DMS153 (cell line): Measurements from ENCODE around the gene HOXC6.

ENCODE experiments used
- DNase-seq: peaks from one replicate; lab custom pipeline; 2025; lab: John Stamatoyannopoulos, UW

Gene HOXC6

DNA sequence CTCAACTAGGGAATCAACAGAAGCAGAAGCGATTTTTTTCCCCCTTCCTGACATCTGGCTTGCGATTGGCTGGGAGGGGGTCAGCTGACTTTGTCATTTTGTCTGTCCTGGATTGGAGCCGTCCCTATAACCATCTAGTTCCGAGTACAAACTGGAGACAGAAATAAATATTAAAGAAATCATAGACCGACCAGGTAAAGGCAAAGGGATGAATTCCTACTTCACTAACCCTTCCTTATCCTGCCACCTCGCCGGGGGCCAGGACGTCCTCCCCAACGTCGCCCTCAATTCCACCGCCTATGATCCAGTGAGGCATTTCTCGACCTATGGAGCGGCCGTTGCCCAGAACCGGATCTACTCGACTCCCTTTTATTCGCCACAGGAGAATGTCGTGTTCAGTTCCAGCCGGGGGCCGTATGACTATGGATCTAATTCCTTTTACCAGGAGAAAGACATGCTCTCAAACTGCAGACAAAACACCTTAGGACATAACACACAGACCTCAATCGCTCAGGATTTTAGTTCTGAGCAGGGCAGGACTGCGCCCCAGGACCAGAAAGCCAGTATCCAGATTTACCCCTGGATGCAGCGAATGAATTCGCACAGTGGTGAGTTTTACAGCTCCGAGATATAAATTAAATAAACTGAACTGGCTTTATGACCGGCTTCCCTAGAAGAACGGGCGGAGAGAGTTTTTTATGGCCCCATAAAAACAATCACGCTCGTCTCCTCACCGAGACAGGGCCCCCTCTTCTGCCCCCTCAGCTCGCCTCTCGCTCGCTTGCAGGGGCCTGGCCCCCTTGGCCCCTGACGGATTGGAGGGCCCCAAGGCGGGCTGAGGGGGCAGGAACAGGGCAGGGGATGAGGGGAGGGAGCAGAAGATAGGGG, at the start of gene HOXC6:
HOXC6 (plus strand) TSS at position 127 of the 888 bp plus-strand sequence; CDS start at position 209, 82 bp downstream.
- no peak for DNase-seq

DNA sequence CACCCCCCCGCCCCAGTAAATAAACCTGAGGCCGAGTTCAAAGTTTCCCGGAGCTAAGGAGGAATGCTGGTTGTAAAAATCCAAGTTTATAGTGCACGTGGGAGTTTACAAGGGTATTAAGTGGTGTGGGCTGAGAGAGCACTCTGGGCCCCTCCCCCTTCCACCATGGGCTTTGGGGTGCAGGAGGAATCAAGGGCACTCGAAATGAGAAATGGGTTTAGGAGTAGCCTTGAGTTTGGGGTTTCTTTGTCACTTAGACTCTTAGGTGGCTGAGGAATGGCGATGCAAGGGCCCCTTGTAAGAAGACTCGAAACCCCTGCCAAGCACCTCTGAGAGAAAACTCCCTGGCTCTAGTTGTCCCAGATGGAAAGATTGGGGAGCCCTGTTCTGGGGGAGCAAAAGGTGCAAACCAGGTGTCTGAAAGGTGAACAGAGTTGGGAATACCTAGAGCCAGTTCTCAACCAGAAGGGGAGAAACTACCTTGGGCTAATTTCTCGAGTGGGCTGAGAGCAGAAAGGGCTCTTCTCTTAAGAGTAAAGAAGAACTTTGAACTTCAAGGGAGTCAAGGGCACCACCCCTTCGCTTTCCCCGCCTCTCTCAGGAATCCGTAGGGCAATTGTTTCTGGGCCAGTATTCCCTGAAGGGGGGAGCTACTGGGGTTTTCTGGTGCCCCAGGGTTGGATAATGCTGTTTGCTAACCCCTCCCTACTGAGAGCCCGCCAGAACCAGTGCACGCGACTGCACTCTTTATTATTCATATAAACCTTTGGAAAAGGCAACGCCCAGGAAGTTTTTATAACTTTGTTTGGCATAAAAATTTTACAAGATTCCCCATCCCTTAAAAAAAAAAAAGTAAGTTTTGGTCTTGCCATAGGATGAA, 49.5 kb upstream of the HOXC6 start:
- DNase-seq = no peak

DNA sequence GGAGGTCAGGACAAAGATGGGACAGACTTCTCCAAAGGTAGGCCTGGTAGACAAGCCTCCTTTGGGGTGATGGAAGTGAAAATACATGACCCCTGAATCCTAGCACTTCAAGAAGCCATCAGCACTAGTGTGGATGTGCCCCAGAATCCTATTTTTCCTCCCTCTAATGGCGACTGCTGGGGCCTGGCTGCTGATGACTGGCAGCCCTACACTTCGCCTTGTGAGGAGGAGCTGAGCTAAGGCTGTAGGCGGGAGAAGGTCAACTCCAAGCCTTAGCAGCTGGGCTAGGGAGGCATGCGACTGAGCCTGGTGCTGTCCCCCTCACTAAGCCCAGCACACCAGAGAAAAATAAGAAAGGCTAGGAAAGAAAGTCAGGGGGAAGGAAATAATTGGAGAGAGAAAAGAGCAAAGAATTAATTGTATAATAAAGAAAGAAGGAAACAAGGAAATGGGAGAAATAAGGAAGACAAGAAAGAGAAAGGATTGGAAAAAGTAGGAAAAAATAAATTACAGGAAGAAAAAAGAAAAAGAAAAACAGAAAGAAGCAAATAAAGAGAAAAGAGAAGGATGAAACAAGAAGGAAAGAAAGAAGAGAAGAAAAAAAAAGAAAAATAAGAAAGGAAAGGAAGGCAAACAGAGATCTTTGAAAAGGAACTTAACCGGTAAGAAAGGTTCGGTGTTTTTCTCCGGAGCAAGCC, 48.0 kb upstream of the HOXC6 start:
- no peak for DNase-seq

DNA sequence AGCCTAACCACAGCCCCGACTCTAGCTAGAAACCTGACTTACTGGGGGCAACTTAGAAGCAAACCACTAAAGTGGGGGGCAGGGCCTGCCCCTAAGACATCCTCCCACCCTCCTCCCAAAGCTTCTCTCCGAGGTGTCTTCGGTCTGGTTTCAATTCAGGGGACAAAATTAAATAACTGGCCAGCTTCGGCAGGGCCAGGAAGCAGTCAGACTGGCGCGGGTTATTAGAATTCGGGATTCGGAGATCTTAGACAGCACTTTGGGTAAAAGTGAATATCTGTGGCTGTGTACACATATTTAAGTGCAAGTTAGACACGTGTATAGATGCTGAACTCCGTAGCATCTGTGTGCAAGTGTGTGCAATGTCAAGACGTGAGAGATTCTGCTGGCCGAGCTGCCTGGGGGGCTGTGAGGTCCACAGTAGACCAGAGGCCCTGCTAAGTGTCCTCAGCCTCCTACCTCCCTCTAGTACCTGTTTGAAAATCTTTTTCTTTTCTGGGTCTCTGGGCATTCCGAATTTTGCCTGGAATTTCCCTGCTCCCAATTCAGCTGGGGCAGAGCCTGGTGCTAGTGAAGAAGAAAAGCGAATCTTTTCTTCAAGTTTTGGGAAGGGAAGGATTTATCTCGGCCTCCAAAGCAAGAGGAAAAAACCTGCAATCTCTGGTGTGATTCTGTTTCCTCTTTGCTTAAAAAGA, 47.3 kb upstream of the HOXC6 start:
- DNase-seq = no peak

DNA sequence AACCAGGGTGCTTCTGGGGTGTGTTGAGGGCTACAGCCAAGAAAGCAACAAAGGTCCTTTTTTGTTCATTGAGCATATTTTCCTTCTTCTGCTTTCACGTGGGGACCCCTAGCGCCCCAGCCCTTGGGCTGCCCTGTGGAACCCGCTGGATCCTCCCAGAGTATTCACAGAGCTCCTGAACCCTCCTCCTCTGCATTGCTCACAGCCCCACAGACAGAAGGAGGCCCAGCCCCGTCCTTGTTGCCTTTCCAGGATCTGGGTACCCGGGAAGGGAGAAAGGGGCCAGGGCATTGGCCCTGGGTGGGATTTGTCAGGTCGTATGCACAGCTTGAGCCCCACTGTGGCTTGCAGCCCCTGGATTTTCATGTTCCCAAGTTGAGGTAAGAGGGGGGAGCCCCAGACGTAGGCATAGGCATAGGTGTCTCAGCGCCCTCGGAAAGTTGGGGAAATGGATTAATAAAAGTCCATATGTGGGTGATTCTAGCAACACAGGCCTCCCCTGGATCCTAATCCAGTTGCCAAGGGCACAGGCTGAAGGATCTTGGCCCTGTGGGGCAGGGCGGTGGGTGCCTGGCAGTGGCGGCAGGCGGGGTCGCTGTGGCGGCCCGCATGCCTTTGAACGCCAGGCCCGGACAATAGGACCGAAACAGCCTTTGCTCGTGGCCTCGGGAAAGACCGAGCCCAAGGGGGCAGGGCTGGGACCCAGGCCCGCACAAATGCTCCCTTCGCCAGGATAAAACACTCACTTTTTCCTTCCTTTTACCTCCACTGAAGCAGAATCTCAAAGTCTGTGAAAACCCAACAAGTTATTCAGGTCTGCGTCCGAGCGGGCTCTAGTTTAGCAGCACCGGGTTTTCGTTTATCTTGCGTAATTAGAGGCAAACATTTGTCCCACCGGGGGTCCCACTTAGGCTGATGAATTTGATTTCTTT, 46.3 kb upstream of the HOXC6 start:
- DNase-seq = no peak

DNA sequence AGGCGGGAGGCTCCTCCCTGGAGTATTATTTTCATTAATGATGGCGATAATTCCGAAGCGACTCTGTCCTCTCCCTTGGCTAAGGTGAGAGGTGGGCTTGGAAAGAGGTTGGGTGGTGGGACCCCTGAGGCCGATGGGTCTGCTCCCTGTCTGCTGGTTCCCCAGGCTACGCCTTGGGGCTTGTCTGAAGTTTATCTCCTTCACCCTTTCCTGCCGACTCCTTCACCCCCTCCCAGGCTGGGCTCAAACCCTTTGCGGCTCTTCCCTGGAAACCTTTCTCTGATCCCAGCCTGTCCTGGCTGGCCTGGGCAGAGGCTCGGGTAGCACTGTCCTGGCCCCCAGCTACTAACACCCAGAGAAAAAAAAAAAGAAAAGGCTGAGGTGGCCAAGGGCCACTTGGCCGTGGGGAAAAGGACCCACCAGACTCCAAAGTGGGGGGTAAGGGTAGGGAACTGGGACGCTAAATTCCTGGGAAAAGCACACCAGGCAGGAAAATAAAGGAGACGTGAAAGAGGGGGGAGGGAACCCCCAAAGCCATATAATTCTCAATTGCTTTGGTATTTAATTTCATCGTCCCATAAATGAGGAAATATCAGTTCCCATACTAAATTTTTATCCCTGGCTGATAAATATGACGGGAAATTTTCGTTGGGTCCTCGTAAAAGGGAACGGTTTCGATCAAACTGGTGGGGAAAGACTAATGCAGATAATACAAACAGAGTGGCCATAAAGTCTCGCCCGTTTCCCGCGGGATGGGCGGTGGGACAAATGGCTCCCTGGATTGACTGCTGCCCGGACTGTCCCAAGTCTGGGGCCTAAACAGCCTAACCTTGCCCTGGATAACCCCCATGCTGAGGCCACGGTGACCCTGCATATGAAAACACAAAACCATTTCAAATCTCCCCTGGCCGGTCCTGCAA, 45.3 kb upstream of the HOXC6 start:
- no peak for DNase-seq

DNA sequence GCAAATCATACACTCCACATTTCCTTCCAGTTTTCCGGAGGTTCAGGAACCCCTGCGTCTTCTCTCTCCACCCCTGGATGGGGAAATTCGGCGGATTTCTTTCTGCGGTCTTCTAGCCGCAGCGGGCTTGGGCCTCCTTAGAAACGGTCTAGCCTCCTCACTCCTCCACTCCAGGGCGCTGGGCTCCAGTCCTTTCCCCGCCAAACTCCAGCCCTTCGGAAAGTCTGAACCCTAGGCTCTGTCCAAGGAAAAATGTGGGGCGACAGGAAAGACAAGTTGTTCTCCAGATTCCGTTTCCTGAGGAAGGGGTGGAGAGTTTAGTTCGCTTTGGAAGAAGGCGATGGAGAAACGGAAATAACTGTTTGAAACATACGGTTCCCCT, 44.7 kb upstream of the HOXC6 start:
- no peak for DNase-seq

DNA sequence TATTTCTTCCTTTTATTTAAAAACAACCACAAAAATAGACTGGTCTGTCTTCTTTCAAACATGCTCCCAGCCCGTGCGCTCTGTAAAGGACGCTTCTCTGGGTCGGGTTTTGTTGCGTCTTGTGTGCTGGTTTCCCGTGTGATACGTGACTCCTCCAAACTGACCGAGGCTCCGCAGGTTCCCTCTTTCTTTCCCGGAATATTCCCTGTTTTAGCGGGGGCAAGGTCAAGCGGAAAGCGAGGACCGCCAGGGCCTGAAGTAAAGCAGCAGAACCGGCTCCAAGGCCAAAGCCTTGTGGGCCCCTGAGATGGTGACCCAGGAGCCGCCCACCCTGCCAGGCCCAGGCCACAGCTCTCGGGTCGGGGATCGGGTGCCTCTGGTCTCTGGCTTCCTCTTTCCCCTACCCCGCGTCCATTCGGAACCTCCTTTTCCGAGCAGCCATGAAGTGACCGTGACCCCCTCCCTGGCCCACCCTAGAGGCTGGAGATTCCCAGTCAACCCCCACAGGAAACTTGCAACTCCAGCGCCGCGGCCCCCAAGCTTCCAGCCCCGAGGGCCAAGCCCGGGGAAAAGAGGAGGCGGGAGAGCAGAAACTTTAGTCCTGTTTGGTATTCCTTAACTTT, 44.2 kb upstream of the HOXC6 start:
- DNase-seq = no peak

DNA sequence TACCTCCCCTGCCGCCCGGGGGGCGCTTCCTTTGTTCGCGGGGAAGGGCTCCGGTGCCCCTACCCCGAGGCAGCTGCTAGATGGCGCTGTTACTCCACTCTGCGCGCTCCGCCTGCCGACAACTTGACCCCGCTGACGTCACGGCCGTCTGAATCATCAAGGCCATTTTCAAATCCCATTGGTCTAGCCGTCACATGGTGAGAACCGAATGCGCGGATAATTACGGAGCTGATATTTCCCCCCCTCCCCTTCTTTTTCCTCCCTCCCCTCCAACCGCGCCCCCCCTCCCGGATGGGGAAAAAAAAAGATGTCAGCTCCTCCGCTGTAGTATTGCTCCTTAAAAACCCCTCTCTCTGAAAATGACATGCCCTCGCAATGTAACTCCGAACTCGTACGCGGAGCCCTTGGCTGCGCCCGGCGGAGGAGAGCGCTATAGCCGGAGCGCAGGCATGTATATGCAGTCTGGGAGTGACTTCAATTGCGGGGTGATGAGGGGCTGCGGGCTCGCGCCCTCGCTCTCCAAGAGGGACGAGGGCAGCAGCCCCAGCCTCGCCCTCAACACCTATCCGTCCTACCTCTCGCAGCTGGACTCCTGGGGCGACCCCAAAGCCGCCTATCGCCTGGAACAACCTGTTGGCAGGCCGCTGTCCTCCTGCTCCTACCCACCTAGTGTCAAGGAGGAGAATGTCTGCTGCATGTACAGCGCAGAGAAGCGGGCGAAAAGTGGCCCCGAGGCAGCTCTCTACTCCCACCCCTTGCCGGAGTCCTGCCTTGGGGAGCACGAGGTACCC, 43.1 kb upstream of the HOXC6 start, which contains the start of gene HOXC10:
HOXC10 (plus strand) TSS at position 246 of the 791 bp plus-strand sequence; CDS start at position 360, 114 bp downstream.
- DNase-seq = peak; percentile 37

DNA sequence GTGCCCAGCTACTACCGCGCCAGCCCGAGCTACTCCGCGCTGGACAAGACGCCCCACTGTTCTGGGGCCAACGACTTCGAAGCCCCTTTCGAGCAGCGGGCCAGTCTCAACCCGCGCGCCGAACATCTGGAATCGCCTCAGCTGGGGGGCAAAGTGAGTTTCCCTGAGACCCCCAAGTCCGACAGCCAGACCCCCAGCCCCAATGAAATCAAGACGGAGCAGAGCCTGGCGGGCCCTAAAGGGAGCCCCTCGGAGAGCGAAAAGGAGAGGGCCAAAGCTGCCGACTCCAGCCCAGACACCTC, 42.6 kb upstream of the HOXC6 start:
- no peak for DNase-seq

DNA sequence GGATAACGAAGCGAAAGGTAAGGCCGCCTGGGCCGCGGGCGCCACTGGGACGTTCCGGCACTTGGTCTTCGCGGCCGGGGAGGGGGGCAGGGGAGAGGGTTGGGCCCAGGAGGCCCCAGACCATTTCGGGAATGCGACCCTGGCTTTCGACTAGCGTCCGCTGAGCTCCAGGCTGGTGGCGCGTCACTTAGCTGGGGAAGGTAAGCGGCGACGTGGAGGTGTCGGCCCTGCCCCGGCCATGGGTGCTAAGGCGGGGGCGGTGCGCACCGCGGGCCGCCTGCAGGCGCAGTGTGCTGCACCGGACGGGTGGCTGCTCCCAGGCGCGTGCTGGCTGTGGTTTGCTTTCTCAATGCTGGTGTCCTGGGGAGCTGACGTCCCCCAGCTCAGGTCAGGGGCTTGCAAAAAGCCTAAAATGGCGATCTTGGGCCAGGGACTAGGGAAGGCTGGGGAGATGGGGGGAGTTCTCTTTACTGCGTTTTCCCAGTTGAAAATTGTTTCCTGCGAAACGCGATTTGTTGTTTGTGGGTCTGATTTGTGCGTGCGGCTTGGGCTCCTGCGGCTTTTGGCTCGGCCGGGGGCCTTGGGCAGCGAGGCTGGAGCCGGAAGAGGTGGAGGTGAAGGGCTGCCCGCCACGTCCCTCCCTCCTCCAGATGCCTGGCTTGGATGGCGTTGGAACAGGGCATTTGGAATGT, 42.1 kb upstream of the HOXC6 start:
- no peak for DNase-seq

DNA sequence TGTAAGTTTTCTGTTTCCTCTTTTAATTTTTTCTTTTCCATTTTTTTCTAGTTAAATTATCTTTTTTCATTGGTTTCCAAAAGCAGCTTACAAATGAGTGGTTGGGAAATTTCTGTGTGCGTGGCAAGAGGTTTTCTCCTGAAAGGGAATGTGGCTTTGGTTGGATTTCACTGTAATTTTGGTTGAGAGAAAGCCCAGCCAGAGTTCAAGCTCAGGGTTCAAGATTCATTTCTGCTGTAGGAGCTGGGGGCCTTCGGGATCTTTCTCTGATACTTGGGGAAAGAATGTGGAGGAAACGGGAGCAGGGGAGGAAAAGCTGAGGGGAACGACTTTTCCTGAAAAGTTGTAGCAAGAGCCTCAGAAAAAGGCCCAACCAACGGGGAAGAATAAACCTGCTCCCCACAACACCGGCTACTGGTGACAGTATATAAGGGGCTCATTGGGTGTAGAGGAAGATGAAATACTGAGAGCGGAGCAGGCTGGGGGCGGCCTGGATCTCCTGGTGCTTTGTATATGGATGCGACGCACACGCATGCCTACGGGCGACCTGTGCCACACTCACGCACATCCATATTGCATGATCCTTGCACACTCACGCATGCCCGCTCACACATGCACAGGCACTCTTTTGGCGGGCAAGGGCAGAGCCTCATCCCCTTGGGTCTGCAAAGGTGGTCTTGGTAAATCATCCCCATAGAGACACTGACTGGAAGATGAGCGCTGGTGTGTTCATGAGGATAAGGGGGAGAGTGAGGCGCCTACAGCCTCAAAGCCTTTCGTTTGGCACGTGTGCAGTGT, 41.4 kb upstream of the HOXC6 start:
- no peak for DNase-seq

DNA sequence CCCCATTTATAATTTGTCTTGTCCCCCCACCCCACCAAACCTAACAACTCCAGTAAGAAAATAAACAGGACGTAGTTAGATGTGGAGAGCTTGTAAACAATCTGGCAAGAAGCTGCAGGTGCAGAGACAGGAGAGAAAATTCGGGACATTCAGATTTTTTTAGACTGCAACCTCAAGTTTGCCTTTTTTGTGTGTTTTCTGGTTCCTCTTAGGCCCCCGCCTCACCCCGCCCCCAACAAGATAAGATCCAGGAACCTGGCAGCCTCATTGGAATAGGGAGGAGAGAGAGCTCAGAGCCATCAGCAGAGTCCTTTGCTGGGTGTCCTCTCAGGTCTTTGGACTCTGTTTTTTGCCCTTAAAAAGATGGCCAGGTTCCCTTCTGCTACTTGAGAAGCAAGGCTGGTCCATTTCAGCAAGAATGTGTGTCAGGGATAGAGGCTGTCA, 40.4 kb upstream of the HOXC6 start:
- DNase-seq = no peak

DNA sequence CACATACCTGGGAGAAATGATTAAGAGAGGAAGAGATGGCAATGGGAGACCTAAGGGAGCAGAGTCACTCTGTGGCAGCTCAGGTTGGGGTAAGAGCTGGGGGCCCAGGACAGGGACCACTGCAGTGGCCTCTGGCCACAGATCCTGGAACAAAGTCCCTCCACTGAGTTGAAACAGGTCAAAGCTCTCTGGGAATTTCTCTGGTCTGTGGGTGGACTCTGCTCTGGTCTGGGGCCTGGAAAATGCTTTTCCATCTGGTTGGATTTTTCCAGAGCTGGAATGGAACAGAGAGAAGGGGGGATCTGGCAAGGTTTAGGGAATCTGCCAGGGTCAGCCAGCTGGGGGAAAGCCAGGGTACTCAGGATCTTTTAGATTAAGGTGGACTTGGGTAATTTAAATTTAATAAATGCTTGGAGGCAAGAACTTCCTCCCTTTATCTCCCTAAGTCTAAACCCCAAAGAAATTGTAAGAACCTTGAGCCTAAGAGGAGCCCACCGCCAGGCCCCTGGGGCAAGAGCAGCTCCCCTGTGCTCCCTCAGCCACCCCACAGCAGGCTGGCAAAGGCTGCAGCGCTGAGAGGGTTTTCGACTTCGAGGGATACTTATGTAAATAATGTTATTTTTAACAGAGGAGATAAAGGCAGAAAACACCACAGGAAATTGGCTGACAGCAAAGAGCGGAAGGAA, 39.6 kb upstream of the HOXC6 start:
- DNase-seq = no peak

DNA sequence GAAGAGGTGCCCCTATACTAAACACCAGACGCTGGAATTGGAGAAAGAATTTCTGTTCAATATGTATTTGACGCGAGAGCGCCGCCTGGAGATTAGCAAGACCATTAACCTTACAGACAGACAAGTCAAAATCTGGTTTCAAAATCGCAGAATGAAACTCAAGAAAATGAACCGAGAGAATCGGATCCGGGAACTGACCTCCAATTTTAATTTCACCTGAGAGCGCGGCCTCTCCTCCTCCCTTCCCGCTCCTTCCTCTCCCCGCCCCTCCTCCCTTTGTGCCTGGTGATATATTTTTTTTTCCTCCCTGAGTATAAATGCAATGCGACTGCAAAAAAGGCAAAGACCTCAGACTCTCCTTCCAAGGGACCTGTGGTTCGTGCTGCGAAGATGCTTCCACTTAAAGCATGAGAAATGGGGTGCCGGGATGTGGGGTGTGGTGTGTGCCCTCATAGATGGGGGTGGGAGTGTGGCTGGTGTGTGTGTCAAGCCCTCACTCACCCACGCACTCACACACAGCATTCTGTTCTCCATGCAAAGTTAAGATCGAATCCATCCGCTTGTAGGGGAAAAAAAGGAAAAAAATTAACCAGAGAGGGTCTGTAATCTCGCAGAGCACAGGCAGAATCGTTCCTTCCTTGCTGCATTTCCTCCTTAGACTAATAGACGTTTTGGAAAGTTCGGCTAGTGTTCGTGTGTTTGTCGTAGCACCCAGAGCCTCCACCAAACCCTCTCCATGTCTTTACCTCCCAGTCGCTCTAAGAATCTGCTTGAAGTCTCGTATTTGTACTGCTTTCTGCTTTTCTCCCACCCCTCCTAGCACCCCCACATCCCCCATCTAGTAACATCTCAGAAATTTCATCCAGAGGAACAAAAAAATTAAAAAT, 38.8 kb upstream of the HOXC6 start:
- no peak for DNase-seq
